HepG2 (cell line): ENCODE measurements around the gene ARPC1B. TPM values are rescaled to one million over a fixed set of nuclear protein-coding genes. Genes with fewer than 3 reads are reported as not detected.

Source experiments
- DMAP1 ChIP-seq: IDR thresholded peaks from 2 replicates; pipeline ENCODE4 v1.6.1; 2016
- FIP1L1 ChIP-seq: fragments of 200-400 bp; formaldehyde crosslinking; IDR thresholded peaks from 2 replicates; pipeline ENCODE4 v1.6.1; 2018; ENCODE audit warnings: low read depth, mild to moderate bottlenecking, low read length, moderate library complexity, borderline replicate concordance; ENCODE audit not compliant: insufficient read depth
- GZF1 ChIP-seq: sonication (generic); formaldehyde crosslinking; IDR thresholded peaks from 2 replicates; pipeline ENCODE4 v1.5.1; 2020; ENCODE audit warnings: mild to moderate bottlenecking, missing genetic modification reagents
- HNRNPLL ChIP-seq: fragments of 200-400 bp; formaldehyde crosslinking; IDR thresholded peaks from 2 replicates; pipeline ENCODE4 v1.6.1; 2017; ENCODE audit warnings: mild to moderate bottlenecking, low read depth, low read length; ENCODE audit not compliant: poor library complexity, severe bottlenecking
- NCOA1 ChIP-seq: sonication (generic); formaldehyde crosslinking; IDR thresholded peaks from 2 replicates; pipeline ENCODE4 v1.9.0; 2021; ENCODE audit warnings: missing genetic modification reagents
- NFATC3 ChIP-seq: sonication (generic); formaldehyde crosslinking; IDR thresholded peaks from 2 replicates; pipeline ENCODE4 v1.5.1; 2020; ENCODE audit warnings: mild to moderate bottlenecking, missing genetic modification reagents
- POLR2A ChIP-seq, 2 experiments: IDR thresholded peaks; 2 replicates each; pipeline ENCODE4 v1.6.1; 2011; ENCODE audit warnings: low read depth in 2 of 2, low read length in 2 of 2, mild to moderate bottlenecking in 1 of 2, moderate library complexity in 1 of 2; ENCODE audit not compliant: insufficient read depth in 1 of 2
- RBAK ChIP-seq: sonication (generic); formaldehyde crosslinking; IDR thresholded peaks from 2 replicates; pipeline ENCODE4 v1.5.1; 2020; ENCODE audit warnings: mild to moderate bottlenecking, missing genetic modification reagents
- RELA ChIP-seq: sonication (generic); formaldehyde crosslinking; IDR thresholded peaks from 2 replicates; pipeline ENCODE4 v1.4.0; 2020; ENCODE audit warnings: missing genetic modification reagents
- SMAD1 ChIP-seq: sonication (generic); formaldehyde crosslinking; IDR thresholded peaks from 2 replicates; pipeline ENCODE4 v1.4.0; 2020; ENCODE audit warnings: missing genetic modification reagents, low read depth, mild to moderate bottlenecking, borderline replicate concordance
- SMYD3 ChIP-seq: sonication (generic); formaldehyde crosslinking; IDR thresholded peaks from 2 replicates; pipeline ENCODE4 v1.8.1; 2023; ENCODE audit warnings: mild to moderate bottlenecking, missing genetic modification reagents
- SOX13 ChIP-seq, 3 experiments: fragments of 450-650 bp in 1 of 3; sonication (generic) in 1 of 3; formaldehyde crosslinking in 1 of 3; IDR thresholded peaks in 2 of 3; conservative IDR thresholded peaks in 1 of 3; 2 replicates each; pipeline versions ENCODE4 v1.5.0 to v1.6.1; 2016 to 2020; ENCODE audit warnings: antibody characterized with exemption in 1 of 3, mild to moderate bottlenecking in 1 of 3, missing compliant biosample characterization in 1 of 3, missing genetic modification reagents in 1 of 3, moderate library complexity in 1 of 3
- ZBTB7A ChIP-seq: sonication (generic); formaldehyde crosslinking; IDR thresholded peaks from 2 replicates; pipeline ENCODE4 v1.8.0; 2022; ENCODE audit warnings: mild to moderate bottlenecking, missing genetic modification reagents
- ZNF564 ChIP-seq: sonication (generic); formaldehyde crosslinking; IDR thresholded peaks from 2 replicates; pipeline ENCODE4 v1.8.1; 2023; ENCODE audit warnings: mild to moderate bottlenecking, missing genetic modification reagents
- ZNF749 ChIP-seq: sonication (generic); formaldehyde crosslinking; IDR thresholded peaks from 2 replicates; pipeline ENCODE4 v1.8.0; 2022; ENCODE audit warnings: mild to moderate bottlenecking, missing genetic modification reagents, moderate library complexity, borderline replicate concordance
- ZNF75D ChIP-seq: sonication (generic); formaldehyde crosslinking; IDR thresholded peaks from 2 replicates; pipeline ENCODE4 v1.8.1; 2023; ENCODE audit warnings: missing genetic modification reagents, mild to moderate bottlenecking, borderline replicate concordance
- polyA plus RNA-seq, 8 experiments: library from polyadenylated mRNA; depleted of rRNA in 3 of 8; stranded (reverse) in 7 of 8; unstranded in 1 of 8; fragments of >200 nt; fragmentation: Illumina TruSeq in 4 of 8; extraction: Trizol in 4 of 8; gene quantifications; 2 replicates each; pipeline versions ENCODE4 v1.2.1 to v1.2.3, GENCODE V29; 2011 to 2016; ENCODE audit warnings: low read depth in 4 of 8, missing spikeins in 1 of 8, mixed read lengths in 1 of 8; ENCODE audit not compliant: insufficient read depth in 1 of 8
- total RNA-seq, 5 experiments: library from RNA; depleted of rRNA; stranded (reverse); fragments of >200 nt; fragmentation: Illumina TruSeq; extraction: Trizol; gene quantifications; 2 replicates each; pipeline ENCODE4 v1.2.3, GENCODE V29; 2016; ENCODE audit warnings: low read depth in 1 of 5
- TF ChIP-seq, protein P1 (sequence below): sonication (generic); formaldehyde crosslinking; IDR thresholded peaks from 2 replicates; pipeline ENCODE4 v1.5.1; 2020; ENCODE audit warnings: mild to moderate bottlenecking, missing genetic modification reagents, moderate library complexity
- TF ChIP-seq, protein P2 (sequence below): sonication (generic); formaldehyde crosslinking; IDR thresholded peaks from 2 replicates; pipeline ENCODE4 v1.4.0; 2020; ENCODE audit warnings: missing genetic modification reagents
- TF ChIP-seq, protein P3 (sequence below): IDR thresholded peaks from 2 replicates; pipeline ENCODE4 v1.6.1; 2016
- TF ChIP-seq, protein P4 (sequence below): sonication (generic); formaldehyde crosslinking; IDR thresholded peaks from 2 replicates; pipeline ENCODE4 v1.9.0; 2021; ENCODE audit warnings: missing genetic modification reagents, mild to moderate bottlenecking, borderline replicate concordance
- TF ChIP-seq, protein P5 (sequence below): sonication (generic); formaldehyde crosslinking; IDR thresholded peaks from 2 replicates; pipeline ENCODE4 v1.4.0; 2020; ENCODE audit warnings: mild to moderate bottlenecking, missing genetic modification reagents
- TF ChIP-seq, protein P6 (sequence below): sonication (generic); formaldehyde crosslinking; IDR thresholded peaks from 2 replicates; pipeline ENCODE4 v1.5.0; 2020; ENCODE audit warnings: missing genetic modification reagents

The ARPC1B gene
- total and polyA plus RNA-seq, 2 of the 13 experiments (the other 11 are each of a cell fraction or from before 2014, with no cell fraction given): 72.9 to 89.1 TPM

DNA sequence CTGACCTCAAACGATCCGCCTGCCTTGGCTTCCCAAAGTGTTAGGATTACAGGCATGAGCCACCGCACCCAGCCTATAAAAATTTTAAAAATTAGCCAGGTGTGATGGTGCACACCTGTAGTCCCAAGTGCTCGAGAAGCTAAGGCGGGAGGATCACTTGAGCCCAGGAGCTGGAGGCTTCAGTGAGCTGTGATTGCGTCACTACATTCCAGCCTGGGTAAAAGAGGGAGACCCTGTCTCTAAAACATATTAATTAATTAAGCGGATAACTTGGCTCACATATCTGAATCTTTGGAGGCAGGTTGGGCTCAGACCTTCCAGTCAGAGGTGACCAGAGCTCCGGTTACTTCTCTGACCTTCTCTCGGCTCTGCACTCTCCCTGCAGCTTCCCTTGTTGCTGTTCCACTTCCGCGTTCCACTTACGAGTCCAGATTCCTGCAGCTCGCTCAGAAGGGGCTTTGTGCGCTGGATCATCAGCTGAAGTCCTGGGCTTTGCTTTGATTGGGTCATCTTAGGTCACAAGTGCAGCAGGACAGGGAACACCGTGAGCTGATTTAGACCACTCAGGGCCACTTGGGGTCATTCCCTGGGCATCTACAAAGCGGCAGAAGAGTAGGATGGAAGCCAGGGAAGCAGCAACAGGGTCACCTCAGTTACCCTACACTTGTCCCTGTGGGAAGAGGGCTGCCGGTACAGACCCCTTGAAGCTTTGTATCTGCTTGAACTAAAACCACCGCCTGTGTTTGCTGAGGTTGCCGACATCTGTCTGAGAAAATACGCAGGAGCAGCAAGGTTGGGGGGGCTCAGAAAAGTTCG lies 2.0 kb upstream of the ARPC1B start (continued):
- TF ChIP-seq HNRNPLL (no peak), ZNF564 (CRISPR knock-in tag) (no peak), NFATC3 (CRISPR knock-in tag) (0 out of 2 replicates have a peak, but pooled peaks have one; percentile 42), SMYD3 (CRISPR knock-in tag) (no peak), SMAD1 (CRISPR knock-in tag) (no peak), NCOA1 (no peak), FIP1L1 (no peak), ZBTB7A (no peak), ZNF749 (CRISPR knock-in tag) (no peak), ZNF75D (CRISPR knock-in tag) (no peak), GZF1 (CRISPR knock-in tag) (no peak), SOX13 (IDR thresholded peaks at IDR 0.05) (no peak), SOX13 (CRISPR knock-in tag; conservative IDR thresholded peaks at IDR 0.05 in 1 of 2, IDR thresholded peaks at IDR 0.05 in 1 of 2) (peak in 1 of 2 experiments; percentile 61; a peak in 2 of 4 replicates), POLR2A (IDR thresholded peaks at IDR 0.05; ENCODE audit: insufficient read depth in 1 of 2, low read depth in 2 of 2, low read length in 2 of 2) (peak; percentile 63 to 74; a peak in 3 of 4 replicates), RBAK (CRISPR knock-in tag) (no peak), DMAP1 (CRISPR knock-in tag) (peak; percentile 66; the same call in 1 of the 2 replicates), RELA (CRISPR knock-in tag) (no peak)
- TF ChIP-seq, protein P1, sequence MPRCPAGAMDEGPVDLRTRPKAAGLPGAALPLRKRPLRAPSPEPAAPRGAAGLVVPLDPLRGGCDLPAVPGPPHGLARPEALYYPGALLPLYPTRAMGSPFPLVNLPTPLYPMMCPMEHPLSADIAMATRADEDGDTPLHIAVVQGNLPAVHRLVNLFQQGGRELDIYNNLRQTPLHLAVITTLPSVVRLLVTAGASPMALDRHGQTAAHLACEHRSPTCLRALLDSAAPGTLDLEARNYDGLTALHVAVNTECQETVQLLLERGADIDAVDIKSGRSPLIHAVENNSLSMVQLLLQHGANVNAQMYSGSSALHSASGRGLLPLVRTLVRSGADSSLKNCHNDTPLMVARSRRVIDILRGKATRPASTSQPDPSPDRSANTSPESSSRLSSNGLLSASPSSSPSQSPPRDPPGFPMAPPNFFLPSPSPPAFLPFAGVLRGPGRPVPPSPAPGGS: no peak
- TF ChIP-seq, protein P2, sequence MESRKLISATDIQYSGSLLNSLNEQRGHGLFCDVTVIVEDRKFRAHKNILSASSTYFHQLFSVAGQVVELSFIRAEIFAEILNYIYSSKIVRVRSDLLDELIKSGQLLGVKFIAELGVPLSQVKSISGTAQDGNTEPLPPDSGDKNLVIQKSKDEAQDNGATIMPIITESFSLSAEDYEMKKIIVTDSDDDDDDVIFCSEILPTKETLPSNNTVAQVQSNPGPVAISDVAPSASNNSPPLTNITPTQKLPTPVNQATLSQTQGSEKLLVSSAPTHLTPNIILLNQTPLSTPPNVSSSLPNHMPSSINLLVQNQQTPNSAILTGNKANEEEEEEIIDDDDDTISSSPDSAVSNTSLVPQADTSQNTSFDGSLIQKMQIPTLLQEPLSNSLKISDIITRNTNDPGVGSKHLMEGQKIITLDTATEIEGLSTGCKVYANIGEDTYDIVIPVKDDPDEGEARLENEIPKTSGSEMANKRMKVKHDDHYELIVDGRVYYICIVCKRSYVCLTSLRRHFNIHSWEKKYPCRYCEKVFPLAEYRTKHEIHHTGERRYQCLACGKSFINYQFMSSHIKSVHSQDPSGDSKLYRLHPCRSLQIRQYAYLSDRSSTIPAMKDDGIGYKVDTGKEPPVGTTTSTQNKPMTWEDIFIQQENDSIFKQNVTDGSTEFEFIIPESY (CRISPR knock-in tag): 0 out of 2 replicates have a peak, but pooled peaks have one; percentile 54
- TF ChIP-seq, protein P3, sequence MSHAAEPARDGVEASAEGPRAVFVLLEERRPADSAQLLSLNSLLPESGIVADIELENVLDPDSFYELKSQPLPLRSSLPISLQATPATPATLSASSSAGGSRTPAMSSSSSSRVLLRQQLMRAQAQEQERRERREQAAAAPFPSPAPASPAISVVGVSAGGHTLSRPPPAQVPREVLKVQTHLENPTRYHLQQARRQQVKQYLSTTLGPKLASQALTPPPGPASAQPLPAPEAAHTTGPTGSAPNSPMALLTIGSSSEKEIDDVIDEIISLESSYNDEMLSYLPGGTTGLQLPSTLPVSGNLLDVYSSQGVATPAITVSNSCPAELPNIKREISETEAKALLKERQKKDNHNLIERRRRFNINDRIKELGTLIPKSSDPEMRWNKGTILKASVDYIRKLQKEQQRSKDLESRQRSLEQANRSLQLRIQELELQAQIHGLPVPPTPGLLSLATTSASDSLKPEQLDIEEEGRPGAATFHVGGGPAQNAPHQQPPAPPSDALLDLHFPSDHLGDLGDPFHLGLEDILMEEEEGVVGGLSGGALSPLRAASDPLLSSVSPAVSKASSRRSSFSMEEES (CRISPR knock-in tag): peak; percentile 64
- TF ChIP-seq, protein P4, sequence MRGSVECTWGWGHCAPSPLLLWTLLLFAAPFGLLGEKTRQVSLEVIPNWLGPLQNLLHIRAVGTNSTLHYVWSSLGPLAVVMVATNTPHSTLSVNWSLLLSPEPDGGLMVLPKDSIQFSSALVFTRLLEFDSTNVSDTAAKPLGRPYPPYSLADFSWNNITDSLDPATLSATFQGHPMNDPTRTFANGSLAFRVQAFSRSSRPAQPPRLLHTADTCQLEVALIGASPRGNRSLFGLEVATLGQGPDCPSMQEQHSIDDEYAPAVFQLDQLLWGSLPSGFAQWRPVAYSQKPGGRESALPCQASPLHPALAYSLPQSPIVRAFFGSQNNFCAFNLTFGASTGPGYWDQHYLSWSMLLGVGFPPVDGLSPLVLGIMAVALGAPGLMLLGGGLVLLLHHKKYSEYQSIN (CRISPR knock-in tag): no peak
- TF ChIP-seq, protein P5, sequence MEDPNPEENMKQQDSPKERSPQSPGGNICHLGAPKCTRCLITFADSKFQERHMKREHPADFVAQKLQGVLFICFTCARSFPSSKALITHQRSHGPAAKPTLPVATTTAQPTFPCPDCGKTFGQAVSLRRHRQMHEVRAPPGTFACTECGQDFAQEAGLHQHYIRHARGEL (CRISPR knock-in tag): no peak
- TF ChIP-seq, protein P6, sequence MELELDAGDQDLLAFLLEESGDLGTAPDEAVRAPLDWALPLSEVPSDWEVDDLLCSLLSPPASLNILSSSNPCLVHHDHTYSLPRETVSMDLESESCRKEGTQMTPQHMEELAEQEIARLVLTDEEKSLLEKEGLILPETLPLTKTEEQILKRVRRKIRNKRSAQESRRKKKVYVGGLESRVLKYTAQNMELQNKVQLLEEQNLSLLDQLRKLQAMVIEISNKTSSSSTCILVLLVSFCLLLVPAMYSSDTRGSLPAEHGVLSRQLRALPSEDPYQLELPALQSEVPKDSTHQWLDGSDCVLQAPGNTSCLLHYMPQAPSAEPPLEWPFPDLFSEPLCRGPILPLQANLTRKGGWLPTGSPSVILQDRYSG (CRISPR knock-in tag): no peak
